Stomach (tissue), 8 donors: ENCODE data around the gene DIPK1B. TPM values are rescaled to one million over a fixed set of nuclear protein-coding genes. Genes with fewer than 3 reads are reported as not detected.

Source experiments
- polyA plus RNA-seq, 3 donors: library from polyadenylated mRNA; stranded (reverse); fragments of 200-250 nt; gene quantifications; one replicate each; pipeline ENCODE4 v1.2.3, GENCODE V29; 2013
- small RNA-seq, 4 donors: library from RNA; depleted of rRNA; stranded (forward); fragments of <200 nt; gene quantifications; one replicate each; pipeline ENCODE3, GENCODE V24; 2016
- total RNA-seq, 5 donors: library from RNA; depleted of rRNA; stranded (reverse); fragments of >200 nt; gene quantifications; one replicate each; pipeline versions ENCODE4 v1.1.0 to v1.2.3, GENCODE V29; 2014 to 2016
- donor health status: healthy with polysubstance abuse.
- donor health status: Bipolar disorder and iron deficiency.
- donor health status: healthy.

Gene DIPK1B
- total and polyA plus RNA-seq, 8 donors: 0.45 to 10.4 (median 4.0) TPM; not detected in 1

Small RNA genes within 50 kb of the gene (small RNA-seq; reads per million reads assigned to genes)
- gene MIR126: 385 to 1,615 (median 786) reads per million in 4 donors
- gene MIR6722: 0 reads per million in 4 donors

Other genes starting within 250 kb of the DIPK1B start
- gene SEC16A, start 229.5 kb upstream of the DIPK1B start, total RNA-seq: 100 to 1,000 TPM in 1 of 5 donors, 10 to 100 TPM in 4; 14.6 to 105 (median 60.3) TPM
- gene SEC16A, start 229.5 kb upstream of the DIPK1B start, polyA plus RNA-seq: 10 to 100 TPM; 29.9 to 44.2 (median 32.2) TPM
- 100 to 1,000 TPM in 1 of 5 donors, 10 to 100 TPM in 4; 18.4 to 338 (median 62.5) TPM for gene NOTCH1, start 166.5 kb upstream of the DIPK1B start, total RNA-seq
- gene NOTCH1, start 166.5 kb upstream of the DIPK1B start, polyA plus RNA-seq: 1 to 10 TPM; 1.4 to 7.9 (median 2.3) TPM
- gene EGFL7, start 49.7 kb upstream of the DIPK1B start, total RNA-seq: 1,000 to 10,000 TPM in 1 of 5 donors, 10 to 100 TPM in 4; 20.9 to 1,085 (median 42.0) TPM
- 100 to 1,000 TPM in 1 of 3 donors, 10 to 100 TPM in 2; 44.8 to 113 (median 79.2) TPM for gene EGFL7, start 49.7 kb upstream of the DIPK1B start, polyA plus RNA-seq
- gene AGPAT2, start 25.1 kb upstream of the DIPK1B start, total RNA-seq: 100 to 1,000 TPM in 2 of 5 donors, 10 to 100 TPM in 3; 49.6 to 135 (median 68.8) TPM
- 10 to 100 TPM; 32.7 to 88.7 (median 75.1) TPM for gene AGPAT2, start 25.1 kb upstream of the DIPK1B start, polyA plus RNA-seq
- gene LCN10, start 30.4 kb downstream of the DIPK1B start, total RNA-seq: 10 to 100 TPM in 1 of 5 donors, 1 to 10 TPM in 3, under 1 TPM in 1; 0.58 to 25.5 (median 4.9) TPM
- 10 to 100 TPM in 2 of 3 donors, 1 to 10 TPM in 1; 7.7 to 18.4 (median 10.2) TPM for gene LCN10, start 30.4 kb downstream of the DIPK1B start, polyA plus RNA-seq
- 10 to 100 TPM in 2 of 5 donors, 1 to 10 TPM in 1, not detected in 2; 7.0 to 31.2 (median 12.5) TPM for gene LCN6, start 36.0 kb downstream of the DIPK1B start, total RNA-seq
- 10 to 100 TPM; 18.8 to 23.2 (median 19.5) TPM for gene LCN6, start 36.0 kb downstream of the DIPK1B start, polyA plus RNA-seq
- gene LCN8, start 45.7 kb downstream of the DIPK1B start, total RNA-seq: not detected
- gene LCN8, start 45.7 kb downstream of the DIPK1B start, polyA plus RNA-seq: not detected
- gene LCN15, start 51.9 kb downstream of the DIPK1B start, total RNA-seq: not detected
- not detected for gene LCN15, start 51.9 kb downstream of the DIPK1B start, polyA plus RNA-seq
- gene TMEM141, start 78.8 kb downstream of the DIPK1B start, total RNA-seq: 100 to 1,000 TPM in 1 of 5 donors, 10 to 100 TPM in 4; 11.1 to 152 (median 64.5) TPM
- 100 to 1,000 TPM; 139 to 219 (median 195) TPM for gene TMEM141, start 78.8 kb downstream of the DIPK1B start, polyA plus RNA-seq
- 10 to 100 TPM in 1 of 5 donors, 1 to 10 TPM in 4; 1.2 to 53.0 (median 6.2) TPM for gene CCDC183, start 83.8 kb downstream of the DIPK1B start, total RNA-seq
- 1 to 10 TPM; 1.9 to 5.8 (median 3.5) TPM for gene CCDC183, start 83.8 kb downstream of the DIPK1B start, polyA plus RNA-seq
- gene RABL6, start 95.4 kb downstream of the DIPK1B start, total RNA-seq: 100 to 1,000 TPM in 1 of 5 donors, 10 to 100 TPM in 4; 47.4 to 615 (median 65.1) TPM
- 10 to 100 TPM; 54.2 to 82.1 (median 56.0) TPM for gene RABL6, start 95.4 kb downstream of the DIPK1B start, polyA plus RNA-seq
- gene AJM1, start 129.9 kb downstream of the DIPK1B start, total RNA-seq: 10 to 100 TPM in 2 of 5 donors, 1 to 10 TPM in 3; 1.4 to 37.4 (median 9.3) TPM
- gene AJM1, start 129.9 kb downstream of the DIPK1B start, polyA plus RNA-seq: 1 to 10 TPM in 2 of 3 donors, under 1 TPM in 1; 0.46 to 3.3 (median 1.5) TPM
- 10 to 100 TPM; 31.5 to 45.5 (median 38.8) TPM for gene PHPT1, start 136.8 kb downstream of the DIPK1B start, total RNA-seq
- gene PHPT1, start 136.8 kb downstream of the DIPK1B start, polyA plus RNA-seq: 100 to 1,000 TPM; 151 to 168 (median 156) TPM
- 100 to 1,000 TPM in 1 of 5 donors, 1 to 10 TPM in 4; 1.8 to 317 (median 5.8) TPM for gene MAMDC4, start 139.8 kb downstream of the DIPK1B start, total RNA-seq
- gene MAMDC4, start 139.8 kb downstream of the DIPK1B start, polyA plus RNA-seq: 10 to 100 TPM in 1 of 3 donors, 1 to 10 TPM in 2; 1.1 to 11.2 (median 3.1) TPM
- 100 to 1,000 TPM; 132 to 229 (median 208) TPM for gene EDF1, start 153.7 kb downstream of the DIPK1B start, total RNA-seq
- 100 to 1,000 TPM; 572 to 798 (median 789) TPM for gene EDF1, start 153.7 kb downstream of the DIPK1B start, polyA plus RNA-seq
- gene TRAF2, start 173.9 kb downstream of the DIPK1B start, total RNA-seq: 100 to 1,000 TPM in 1 of 5 donors, 10 to 100 TPM in 2, 1 to 10 TPM in 2; 5.5 to 248 (median 12.8) TPM
- gene TRAF2, start 173.9 kb downstream of the DIPK1B start, polyA plus RNA-seq: 10 to 100 TPM; 10.0 to 12.1 (median 11.3) TPM
- gene FBXW5, start 232.2 kb downstream of the DIPK1B start, total RNA-seq: 100 to 1,000 TPM in 4 of 5 donors, 10 to 100 TPM in 1; 47.7 to 435 (median 174) TPM
- 100 to 1,000 TPM in 2 of 3 donors, 10 to 100 TPM in 1; 91.0 to 109 (median 102) TPM for gene FBXW5, start 232.2 kb downstream of the DIPK1B start, polyA plus RNA-seq
- gene C8G, start 232.7 kb downstream of the DIPK1B start, total RNA-seq: not detected
- gene C8G, start 232.7 kb downstream of the DIPK1B start, polyA plus RNA-seq: 1 to 10 TPM in 2 of 3 donors, not detected in 1; 2.3 to 5.5 TPM
- gene LCN12, start 239.7 kb downstream of the DIPK1B start, total RNA-seq: 1 to 10 TPM in 1 of 5 donors, under 1 TPM in 1, not detected in 3; 0.73 to 2.2 TPM
- 1 to 10 TPM; 2.3 to 6.3 (median 3.1) TPM for gene LCN12, start 239.7 kb downstream of the DIPK1B start, polyA plus RNA-seq